GM21528 (cell line): ENCODE results near the gene ATP11C.

ENCODE experiments used
- ATAC-seq: cut with Tn5 transposase; IDR thresholded peaks from one replicate; pipeline ENCODE4 v1.9.1; 2021; ENCODE audit warnings: mild to moderate bottlenecking, moderate library complexity; ENCODE audit not compliant: unreplicated experiment, low FRiP score

Gene ATP11C

DNA sequence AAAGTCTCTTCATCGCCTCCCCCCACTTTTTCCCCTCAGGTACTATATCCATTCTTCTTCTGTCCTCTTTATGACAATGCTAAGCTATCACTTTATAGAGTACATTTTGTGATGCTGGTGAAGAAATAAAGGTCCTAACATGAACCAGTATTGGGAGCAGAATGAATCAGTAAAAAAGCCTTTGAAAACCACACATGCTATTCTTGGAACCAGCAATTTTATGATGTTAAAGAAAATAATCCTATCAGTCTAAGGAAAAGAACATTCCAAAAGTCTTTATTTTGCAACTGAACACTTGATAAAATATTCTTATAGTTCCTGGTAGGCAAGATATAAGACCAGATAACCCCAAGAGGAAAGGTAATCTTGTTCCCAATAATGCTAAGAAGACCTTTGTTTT is 117.1 kb downstream of the ATP11C start:
- no peak for ATAC-seq

- no peak for ATAC-seq
Observed at GRCh38 chrX:139811942-139812629, 120.8 kb downstream of the ATP11C start.

GRCh38 chrX:139804482-139804881 is 128.4 kb downstream of the ATP11C start:
- ATAC-seq: no peak

DNA sequence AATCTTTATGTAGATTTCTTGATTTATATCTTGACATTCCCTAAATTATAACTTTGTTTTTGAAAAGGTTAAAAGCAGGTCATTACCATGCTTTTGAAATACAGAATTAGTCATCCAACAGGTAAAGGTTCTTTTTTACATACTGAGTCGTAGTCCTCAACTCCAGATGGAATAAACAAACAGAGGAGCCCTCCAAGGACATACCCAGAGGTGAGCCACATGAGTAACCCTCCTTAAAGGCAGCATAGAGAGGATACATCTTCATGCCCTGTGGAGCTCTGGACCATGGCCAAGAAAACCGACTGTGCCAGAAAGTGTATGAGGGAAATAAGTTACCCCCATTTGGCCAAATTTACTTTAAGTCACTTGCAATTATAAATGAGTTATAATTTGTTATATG is 129.6 kb downstream of the ATP11C start:
- ATAC-seq: no peak

- no peak for ATAC-seq
Observed at GRCh38 chrX:139802048-139802447, 130.8 kb downstream of the ATP11C start.

DNA sequence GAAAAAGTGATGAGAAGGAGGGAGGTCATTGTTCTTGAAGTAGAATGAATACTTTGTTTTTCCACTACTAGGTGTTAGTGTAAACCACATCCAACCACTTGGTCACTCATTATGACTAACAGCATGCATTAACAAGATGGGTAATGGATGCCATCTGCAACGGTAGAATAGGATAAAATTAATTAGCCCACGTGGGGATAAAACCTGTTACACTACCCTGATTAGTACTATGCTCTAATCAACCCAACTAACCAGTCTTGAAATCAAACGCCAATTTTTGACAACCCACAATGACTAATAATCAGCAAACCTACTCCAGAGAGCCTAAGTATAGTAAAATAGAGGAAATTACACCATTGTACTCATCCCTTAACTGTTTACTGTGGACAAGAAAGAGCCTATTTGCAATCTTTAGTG is 131.4 kb downstream of the ATP11C start:
- no peak for ATAC-seq

DNA sequence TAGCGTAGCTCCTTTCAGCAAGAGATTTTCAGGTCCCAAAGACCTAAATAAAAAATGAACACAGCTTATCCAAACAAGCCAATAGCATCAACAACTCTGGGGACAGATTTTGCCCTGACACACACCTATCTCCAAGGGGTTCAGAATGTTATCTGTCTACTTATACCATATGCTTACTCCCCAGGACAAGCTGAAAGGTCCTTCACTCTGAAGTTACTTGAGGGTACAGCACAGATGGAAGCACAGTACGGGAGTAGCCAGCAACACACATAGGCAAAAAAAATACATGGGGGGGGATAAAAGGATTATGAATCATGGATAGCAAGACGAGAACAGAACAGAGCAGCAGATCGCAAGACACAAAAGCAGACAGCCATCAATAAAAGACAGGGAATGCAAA is 134.2 kb downstream of the ATP11C start:
- no peak for ATAC-seq

DNA sequence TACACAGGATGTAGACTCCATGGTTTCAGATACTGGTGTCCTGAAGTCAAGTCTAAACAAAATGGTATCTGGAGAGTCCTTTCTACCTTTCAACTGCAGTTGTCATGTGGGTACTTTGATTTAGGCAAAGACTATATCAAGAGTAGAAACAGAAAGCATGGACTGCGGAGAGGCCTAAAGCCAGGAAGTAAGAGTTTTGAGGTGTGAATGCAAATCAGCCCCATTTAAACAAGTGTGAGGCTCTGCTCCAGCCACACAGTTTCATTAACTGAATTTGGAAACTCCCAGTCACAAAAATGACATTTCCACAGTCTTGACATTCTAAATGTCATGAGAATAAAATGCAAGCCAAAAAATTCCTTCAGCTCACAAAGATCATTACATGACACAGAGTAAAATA is 137.7 kb downstream of the ATP11C start:
- ATAC-seq: peak; percentile 100

GRCh38 chrX:139787601-139788000 is 145.3 kb downstream of the ATP11C start:
- no peak for ATAC-seq

DNA sequence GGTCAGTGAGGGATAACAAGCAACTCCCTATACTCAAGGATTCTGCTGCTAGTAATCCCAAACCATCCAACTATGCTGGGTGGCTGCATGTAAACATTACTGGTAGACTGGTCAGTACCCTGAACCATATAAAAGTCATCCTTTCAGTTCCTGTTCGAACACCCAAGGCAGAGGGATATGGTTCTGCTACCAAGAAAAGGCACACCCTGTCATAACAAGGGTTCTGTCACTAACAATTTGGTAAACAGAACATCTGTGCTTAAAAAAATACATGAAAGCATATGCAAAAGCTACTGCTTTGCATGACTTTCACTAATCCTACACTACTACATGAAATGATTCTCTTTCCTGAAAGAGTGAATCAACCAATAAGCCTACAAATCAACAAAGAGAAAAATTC is 148.0 kb downstream of the ATP11C start:
- ATAC-seq: peak; percentile 99

DNA sequence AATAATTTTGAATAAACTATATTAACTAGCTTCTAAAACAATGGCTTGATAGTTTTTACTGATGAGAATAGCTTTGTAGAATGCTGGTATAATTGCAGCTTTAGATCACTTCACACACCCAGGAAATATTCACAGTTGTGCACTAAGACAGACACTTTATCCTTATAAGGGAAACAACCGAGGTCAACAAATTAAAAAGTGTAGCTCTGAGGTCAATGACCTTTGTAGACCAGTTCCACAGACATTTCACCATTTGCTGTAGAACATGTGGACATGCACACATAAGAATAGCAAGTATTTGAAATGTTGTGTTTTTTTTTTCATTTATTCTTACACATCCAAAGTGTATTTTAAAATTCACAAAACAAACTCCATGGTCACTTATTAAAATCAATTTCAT is 148.9 kb downstream of the ATP11C start:
- no peak for ATAC-seq

DNA sequence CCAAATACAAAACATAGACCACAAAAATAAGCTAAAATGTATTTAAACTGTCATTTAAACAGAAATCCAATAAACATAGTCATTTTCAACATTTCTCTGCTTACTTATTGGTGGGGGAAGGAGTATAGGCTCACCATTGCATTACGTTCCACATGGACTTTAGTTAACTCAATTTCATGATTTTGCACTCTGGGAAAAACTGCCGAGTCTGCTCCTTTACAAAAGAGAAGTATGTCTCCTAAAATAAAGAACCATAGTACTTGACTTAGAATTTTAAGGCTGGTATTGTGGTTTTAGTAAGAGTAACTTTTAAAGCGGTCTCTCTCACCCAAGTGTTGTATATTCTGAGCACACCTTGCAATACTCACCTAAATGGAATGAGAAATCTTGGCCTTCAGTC is 149.8 kb downstream of the ATP11C start:
- ATAC-seq: no peak

GRCh38 chrX:139776599-139776998 is 156.3 kb downstream of the ATP11C start:
- no peak for ATAC-seq

DNA sequence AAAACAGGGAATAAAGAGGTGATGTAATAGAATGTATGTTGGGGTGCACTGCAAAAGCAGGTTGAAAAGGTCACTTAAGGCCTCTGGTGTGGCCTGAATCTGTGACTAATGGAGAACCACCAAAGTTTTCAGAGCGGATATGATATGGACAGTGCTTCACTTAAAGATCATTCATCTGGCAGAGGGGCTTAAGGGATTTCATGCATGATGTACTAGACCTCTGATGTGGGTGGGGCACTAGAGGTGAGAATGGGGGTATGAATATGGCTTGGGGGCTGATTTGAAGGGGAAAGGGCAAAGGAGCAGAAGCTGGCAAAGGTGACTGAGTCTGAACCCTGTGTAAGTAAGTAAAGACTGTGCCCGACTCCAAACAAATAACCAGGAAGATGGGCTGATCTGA is 162.5 kb downstream of the ATP11C start:
- no peak for ATAC-seq

DNA sequence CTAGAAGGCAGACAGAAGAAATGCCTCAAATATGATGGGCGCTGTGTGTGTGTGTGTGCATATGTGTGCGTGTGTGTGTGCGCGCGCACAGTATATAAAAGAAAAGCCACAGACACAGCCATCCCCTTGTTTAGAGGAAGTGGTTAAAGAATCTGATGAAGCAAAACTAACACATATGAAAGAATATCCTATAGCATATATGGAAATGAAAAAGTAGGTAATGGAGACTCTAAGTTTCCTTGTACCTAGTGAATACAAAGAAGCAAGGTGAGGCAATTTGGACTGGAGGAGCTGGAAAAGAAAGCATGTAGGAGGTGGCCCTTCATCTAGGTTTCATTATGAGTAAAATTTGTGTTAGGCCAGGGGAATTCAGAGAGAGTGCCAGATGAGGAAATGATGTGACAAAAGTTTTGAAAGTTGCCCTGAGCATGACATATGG is 166.3 kb downstream of the ATP11C start:
- peak; percentile 85 for ATAC-seq

- ATAC-seq: no peak
Observed at GRCh38 chrX:139762400-139763183, 170.3 kb downstream of the ATP11C start.

GRCh38 chrX:139759637-139760036 is 173.2 kb downstream of the ATP11C start:
- ATAC-seq: no peak

DNA sequence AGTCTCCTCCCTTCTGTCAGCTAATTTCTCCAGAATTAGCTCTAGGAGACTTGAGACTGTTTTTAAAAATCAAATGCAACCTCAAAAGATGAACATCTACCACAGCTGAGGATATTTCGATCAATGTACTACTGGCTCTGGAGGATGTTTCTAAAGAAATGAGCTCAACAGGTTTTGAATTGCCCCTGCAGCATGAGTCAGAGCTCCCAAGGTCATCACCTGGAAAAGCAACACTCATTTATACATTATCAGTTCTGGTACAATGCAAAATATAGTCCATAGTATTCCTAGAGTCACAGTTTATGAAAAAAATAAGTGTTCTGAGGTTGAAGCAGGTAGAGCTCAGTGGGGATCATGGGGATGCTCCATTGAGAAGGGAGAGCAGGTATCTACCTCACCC is 174.0 kb downstream of the ATP11C start:
- no peak for ATAC-seq

DNA sequence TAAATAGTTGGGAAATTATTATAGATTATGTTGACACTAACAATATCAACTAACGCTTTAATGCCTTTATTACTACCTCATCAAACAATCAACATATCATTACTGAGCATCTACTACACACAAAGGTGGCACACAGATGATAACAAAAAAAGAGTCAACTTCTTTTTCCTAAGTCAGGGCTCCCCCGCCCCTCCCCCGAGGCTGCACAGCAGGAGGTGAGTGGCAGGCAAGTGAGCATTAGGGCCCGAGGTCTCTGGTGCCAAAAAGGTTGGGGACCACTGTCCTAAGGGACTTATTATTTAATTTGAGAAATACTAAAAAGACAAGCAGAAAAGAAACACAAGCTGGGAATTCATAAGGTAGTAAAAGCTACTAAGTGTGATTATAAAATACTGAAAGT is 174.6 kb downstream of the ATP11C start:
- no peak for ATAC-seq

DNA sequence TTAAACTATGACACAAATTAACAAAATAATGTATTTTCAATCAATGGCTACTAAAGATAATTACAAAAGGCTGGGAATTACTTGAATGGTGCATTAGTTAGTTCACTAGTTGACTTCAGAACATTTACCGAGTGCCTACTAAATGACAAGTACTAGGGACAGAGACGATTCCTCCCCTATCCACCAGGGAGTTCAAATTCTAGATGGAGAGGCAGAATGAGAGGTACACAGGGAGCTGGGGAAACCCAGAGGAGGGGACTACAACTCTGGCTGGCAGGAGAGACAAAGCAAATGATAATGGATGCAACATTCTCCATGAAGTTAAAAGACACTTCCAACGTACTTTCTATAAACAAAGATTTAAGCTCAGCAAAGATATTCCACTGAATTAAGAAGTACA is 181.8 kb downstream of the ATP11C start:
- ATAC-seq: no peak

GRCh38 chrX:139750390-139750789 is 182.5 kb downstream of the ATP11C start:
- no peak for ATAC-seq

DNA sequence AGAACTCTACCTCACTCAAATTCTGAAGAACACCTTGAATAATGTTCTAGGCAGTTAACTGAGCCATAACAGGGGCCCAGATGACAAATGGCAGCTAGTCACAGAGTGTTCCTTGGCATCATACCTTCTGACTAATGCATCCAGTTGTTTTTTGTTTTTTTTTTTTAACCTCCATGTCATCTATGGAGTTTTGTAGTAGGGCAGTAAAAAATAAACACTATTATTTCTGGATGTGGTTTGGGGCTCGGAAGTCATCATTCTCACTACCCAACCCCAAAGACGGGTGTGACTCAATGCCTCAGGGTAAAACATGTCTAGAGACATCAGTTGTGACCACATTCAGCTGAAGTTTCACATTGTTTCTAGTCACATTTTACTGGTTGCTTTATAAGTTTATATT is 193.7 kb downstream of the ATP11C start:
- ATAC-seq: peak; percentile 85
